Dermis microvascular lymphatic vessel endothelial cell (primary cell): Measurements from ENCODE around the gene ARF1. TPM values are rescaled to one million over a fixed set of nuclear protein-coding genes. Genes with fewer than 3 reads are reported as not detected.

ENCODE experiments used
- DNase-seq, 2 donors: peaks; one replicate each; pipeline versions ENCODE4 v3.0.0 to v3.0.0-alpha.2; 2010; ENCODE audit warnings: low read depth in 2 of 2
- total RNA-seq: library from RNA; depleted of rRNA; stranded (reverse); fragments of >200 nt; gene quantifications from 2 replicates; pipeline ENCODE4 v1.2.1, GENCODE V29; 2014

ARF1 gene
- total RNA-seq, 1 donor from 2014 or later: 219 TPM

- peak; percentile 46 to 82 for DNase-seq
Measured at GRCh38 chr1:228085287-228085951, 2.9 kb downstream of the ARF1 start.

DNA sequence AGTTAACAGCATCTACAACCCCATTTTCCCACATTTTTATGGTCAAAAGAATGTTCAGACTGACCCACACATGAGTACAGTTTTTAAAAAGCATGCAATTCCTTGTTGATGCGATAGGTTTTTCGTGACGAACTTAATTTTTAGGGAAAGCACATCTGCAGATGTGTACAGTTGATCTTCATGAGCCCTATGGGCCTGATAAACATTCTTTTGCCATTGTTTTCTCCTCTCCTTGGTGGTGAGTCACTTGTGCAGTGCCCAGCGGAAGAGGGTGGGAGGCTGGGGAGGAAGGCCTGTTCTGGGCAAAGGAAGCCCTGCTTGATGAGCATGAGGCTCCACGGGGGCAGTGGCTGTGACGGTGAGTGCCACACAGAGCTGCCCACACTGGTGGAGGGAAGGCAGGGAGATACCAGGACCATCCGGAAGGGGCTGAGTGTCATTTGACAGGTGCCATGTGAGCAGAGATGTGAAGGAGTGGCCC lies 5.3 kb downstream of the ARF1 start:
- DNase-seq: peak; percentile 46 to 93

DNA sequence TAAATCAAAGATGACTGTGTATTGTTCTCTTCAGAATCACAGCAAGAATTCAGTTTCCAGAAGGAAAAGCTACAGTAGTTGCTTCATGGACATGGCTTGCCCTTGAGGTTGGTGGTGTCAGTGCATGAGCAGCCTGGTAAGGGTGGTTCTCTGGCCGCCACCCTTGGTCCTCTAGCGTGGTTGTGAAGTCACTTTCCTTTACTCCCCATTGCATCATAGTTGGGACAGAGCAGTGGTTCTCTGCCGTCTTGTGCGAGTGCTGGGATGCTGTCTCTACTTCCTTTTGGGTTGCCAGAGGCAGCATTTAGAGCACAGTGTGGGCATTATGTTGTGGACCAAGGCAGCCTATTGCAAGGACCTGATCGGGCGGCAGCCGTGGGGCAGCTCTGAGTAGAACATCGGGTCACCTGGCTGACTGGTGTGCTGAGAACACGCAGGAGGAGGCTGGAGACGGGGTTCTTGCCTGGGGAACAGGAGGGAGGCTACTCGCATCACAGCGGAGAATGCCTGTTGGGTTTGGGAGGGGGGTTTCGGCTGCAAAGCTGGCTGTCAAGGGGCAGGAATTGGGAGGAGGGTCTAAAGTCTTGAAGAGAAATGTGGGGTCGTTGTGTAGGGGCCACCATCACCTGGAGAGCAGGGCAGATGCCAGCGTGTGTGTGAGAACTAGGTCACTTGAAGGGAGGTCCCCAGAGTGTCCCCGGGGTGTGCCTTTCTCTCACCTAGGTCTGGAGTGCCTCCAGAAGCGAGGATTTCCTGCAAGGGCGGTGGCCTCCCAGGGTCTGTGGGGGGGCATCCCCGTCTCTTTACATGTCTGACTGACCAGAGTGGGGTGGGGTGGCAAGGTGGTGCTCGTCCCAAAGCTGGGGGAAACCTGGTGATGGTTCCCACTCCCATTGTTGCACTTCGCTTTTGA lies 6.3 kb downstream of the ARF1 start:
- DNase-seq: no peak

- DNase-seq: no peak
Measured at GRCh38 chr1:228089519-228090380, 7.2 kb downstream of the ARF1 start.

GRCh38 chr1:228090613-228091081 lies 8.1 kb downstream of the ARF1 start:
- DNase-seq: peak in 1 of 2 donors; percentile 56

GRCh38 chr1:228091084-228091483 lies 8.6 kb downstream of the ARF1 start:
- DNase-seq: no peak

DNA sequence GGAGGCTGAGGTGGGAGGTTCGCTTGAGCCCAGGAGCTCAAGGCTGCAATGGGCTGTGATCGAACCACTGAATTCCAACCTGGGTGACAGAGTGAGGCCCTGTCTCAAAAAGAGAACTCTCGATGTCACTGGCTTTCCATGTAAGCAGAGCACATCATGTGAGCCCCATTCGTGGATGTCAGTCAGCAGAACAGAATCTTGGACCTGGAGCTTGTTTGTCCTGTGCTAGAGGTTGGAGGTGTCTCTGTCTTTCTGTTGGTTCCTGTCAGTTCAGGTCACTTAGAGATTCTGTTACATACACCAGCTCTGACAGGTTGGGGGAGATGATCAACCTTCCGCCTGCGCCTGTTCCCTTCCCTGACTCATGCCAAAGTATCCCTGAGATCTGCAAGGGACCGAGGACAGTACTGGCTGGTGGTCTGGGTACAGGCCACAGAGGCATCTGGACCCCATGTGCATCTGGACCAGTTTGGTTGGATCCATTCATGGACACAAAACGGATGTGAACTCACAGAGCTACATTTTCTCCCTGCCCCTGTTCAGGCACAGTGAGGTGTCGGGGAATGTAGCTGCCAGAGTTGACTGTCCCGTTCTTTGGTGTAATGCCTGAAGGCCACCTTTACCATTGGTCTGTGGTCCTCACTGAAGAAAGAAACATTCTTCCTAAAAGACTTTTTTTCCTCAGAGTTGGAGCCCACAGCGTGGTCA lies 10.0 kb downstream of the ARF1 start:
- no peak for DNase-seq

DNA sequence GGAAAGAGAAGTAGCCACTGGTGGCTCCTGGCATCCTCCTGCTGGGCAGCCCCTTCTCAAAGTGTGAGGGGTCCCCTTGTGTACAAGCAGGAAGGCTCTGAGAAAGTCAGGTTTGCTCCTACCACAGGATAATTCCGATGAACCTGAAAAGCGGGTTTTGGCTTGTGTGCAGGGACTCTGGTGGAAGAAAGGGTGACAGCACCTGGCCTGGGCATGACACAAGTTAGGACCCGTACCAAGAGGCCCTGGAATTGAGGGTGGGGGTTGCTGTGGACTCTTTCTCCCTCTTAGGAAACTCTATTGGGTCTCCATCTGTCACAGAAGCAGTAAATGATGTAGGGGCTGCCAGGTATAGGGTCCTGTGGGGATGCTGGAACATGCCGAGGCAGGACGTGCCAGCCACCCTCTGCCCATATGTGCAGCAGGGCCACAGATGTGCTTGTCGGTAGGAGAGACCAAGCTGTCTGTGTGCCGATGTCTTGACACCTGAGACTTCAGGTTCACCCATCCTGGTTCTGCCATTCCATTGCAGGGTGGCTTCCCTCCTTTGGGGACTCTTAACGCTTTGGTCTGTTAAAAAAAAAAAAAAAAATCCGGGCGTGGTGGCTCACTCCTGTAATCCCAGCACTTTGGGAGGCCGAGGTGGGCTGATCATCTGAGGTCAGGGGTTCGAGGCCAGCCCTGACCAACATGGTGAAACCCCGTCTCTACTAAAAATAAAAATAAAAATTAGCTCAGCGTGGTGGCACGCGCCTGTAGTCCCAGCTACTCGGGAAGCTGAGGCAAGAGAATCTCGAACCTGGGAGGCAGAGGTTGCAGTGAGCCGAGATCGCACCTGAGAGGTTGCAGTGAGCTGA lies 10.8 kb downstream of the ARF1 start:
- no peak for DNase-seq

DNA sequence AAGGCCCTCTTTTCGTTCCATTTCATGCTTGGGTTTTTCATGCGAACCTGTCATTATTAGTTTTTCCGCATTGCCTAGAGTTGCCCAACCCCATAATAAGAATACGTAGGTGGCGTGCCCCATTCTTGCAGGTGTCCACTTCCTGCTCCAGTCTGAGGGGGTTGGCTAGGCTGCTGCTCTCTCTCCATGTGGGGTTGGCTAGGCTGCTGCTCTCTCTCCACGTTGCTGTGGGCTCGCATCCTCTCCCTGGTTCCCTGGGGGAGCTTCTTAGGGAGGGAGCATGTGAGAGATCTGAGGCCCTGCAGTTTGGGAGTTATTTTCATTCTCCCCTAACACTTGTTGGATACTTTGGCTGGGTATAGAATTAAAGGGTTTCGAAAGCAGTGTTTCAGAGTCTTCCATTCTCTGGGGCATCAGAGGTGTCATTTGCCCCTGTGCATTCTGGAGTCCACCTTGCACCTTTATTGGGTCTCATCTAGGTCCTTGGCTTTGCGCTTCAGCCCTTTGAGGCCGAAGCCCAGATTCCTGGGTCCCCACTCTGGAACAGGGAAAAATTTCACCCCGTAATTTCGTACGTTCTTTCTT lies 12.0 kb downstream of the ARF1 start:
- no peak for DNase-seq

DNA sequence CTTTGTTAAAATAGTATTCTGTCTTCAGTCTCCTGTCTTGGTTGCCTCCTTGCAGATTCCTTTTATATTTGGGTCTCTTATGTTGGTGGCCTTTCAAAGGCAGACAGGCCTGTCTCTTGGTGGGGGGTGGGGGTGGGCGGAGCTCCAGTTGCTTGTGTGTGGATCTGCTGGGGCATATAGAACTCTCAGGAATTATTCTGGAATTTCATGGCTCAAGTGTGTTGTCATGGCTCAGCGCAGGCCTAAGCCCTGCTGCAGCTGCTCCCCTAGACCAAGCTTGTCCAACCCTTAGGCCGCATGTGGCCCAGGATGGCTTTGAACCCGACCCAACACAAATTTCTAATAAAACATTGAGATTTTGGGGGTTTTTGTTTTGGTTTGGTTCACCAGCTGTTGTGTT lies 12.7 kb downstream of the ARF1 start:
- no peak for DNase-seq

DNA sequence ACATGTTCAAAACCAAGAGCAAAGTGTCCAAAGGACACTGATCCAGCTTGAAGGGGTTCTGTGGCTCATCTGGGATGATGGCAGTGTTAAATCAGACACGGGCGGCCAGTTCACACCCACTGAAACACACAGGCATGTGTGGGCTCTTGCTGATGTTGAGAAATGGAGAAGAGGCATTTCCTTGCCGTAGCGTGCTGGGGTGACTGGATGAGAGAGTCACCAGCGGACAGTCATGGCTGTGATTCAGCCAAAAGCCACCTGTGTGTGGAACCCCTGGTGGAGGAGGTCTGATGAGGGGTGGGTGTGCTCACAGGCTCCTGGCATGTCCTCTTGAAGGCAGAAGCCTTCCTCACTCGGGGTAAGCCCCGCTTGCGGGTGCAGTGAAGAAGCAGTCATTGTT lies 13.4 kb downstream of the ARF1 start:
- no peak for DNase-seq

- DNase-seq: no peak
Measured at GRCh38 chr1:228096416-228097332, 14.2 kb downstream of the ARF1 start.

DNA sequence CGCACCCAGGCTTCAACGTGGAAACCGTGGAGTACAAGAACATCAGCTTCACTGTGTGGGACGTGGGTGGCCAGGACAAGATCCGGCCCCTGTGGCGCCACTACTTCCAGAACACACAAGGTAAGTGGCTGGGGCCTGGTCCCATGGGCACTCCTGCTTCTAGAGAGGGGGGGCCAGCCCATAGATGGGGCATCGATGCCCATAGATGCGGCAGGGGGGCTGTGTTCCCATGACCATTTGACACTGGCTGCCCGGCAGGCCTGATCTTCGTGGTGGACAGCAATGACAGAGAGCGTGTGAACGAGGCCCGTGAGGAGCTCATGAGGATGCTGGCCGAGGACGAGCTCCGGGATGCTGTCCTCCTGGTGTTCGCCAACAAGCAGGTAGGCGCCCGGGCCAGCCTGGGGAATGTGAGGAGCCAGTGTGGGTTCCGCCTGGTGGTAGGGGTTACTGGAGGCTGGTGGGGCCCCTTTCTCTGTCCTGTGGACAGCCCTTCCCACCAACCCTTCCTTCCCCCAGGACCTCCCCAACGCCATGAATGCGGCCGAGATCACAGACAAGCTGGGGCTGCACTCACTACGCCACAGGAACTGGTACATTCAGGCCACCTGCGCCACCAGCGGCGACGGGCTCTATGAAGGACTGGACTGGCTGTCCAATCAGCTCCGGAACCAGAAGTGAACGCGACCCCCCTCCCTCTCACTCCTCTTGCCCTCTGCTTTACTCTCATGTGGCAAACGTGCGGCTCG lies 15.0 kb downstream of the ARF1 start:
- no peak for DNase-seq

DNA sequence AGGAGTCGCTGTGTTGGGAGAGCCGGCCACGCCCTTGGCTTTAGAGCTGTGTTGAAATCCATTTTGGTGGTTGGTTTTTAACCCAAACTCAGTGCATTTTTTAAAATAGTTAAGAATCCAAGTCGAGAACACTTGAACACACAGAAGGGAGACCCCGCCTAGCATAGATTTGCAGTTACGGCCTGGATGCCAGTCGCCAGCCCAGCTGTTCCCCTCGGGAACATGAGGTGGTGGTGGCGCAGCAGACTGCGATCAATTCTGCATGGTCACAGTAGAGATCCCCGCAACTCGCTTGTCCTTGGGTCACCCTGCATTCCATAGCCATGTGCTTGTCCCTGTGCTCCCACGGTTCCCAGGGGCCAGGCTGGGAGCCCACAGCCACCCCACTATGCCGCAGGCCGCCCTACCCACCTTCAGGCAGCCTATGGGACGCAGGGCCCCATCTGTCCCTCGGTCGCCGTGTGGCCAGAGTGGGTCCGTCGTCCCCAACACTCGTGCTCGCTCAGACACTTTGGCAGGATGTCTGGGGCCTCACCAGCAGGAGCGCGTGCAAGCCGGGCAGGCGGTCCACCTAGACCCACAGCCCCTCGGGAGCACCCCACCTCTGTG lies 15.9 kb downstream of the ARF1 start:
- DNase-seq: no peak

GRCh38 chr1:228099331-228099732 lies 16.8 kb downstream of the ARF1 start:
- DNase-seq: no peak

DNA sequence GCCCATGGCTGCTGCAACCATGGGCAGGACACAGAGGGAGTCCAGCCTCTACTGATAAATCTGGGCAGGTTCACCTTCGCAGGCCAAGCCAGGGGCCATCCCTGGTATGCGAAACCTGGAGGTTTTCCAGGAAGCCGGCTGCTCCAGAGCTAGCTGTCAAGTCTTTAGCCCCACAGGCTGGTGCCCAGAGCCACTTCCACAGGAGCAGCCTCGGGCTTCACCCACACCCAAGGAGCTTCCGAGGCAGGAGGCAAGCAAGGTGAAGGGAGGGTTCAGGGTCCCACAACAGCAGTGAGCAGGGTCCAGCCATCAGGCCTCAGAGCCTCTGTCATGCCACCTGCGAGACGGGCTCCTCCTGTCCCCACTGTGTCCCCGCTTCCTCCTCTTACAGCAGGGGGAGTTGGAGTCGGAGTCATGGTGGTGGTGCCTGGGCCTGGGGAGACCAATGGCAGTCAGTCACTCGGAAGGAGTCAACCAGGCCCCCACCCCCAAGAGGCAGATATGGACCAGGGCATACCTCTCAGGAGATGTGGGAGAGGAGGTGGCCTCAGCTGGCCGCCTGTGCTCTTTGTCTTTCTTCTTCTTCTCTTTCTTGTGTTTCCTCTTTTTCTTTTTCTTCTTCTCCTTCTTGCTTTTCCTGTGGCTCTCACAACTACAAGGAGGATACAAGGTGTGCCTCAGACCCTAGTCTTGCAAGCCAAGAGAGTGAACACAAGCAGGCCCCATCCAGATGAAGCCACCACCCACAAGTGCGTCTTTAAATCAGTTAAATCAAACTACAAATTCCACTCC lies 18.5 kb downstream of the ARF1 start:
- DNase-seq: no peak

- no peak for DNase-seq
Measured at GRCh38 chr1:228101614-228101993, 19.1 kb downstream of the ARF1 start.
